G401.6 (cell line): ENCODE results near the gene DCT.
"Not testable (repeated sequence)": the region's sequence is repeated elsewhere in the genome, so short reads cannot be mapped to it uniquely, and the experiment has no call there.

Source experiments
- FAIRE-seq: peaks from 2 replicates; lab custom pipeline; 2012; peaks lifted over from hg19 to GRCh38; lab: Jason Lieb, UNC

Gene DCT

GRCh38 chr13:94479616-94480015, at the start of gene DCT:
Gene DCT (minus strand): TSS chr13:94479682. CDS start chr13:94479255, 427 bp downstream.
- FAIRE-seq = no peak

DNA sequence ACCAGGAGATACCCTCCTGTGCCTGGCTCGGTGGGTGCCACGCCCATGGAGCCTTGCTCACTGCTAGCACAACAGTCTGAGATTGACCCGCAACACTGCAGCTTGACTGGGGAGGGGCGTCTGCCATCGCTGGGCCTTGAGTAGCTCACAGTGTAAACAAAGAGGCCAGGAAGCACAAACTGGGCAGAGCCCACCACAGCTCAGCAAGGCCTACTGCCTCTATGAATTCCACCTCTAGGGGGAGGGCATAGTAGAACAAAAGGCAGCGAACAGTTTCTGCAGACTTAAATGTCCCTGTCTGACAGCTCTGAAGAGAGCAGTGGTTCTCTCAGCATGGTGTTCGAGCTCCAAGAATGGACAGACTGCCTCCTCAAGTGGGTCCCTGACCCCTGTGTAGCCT, 47.5 kb upstream of the DCT start:
- FAIRE-seq = not testable (repeated sequence)

GRCh38 chr13:94525781-94526180, 46.3 kb upstream of the DCT start:
- no peak for FAIRE-seq

- no peak for FAIRE-seq
Measured at GRCh38 chr13:94524407-94524806, 44.9 kb upstream of the DCT start.

DNA sequence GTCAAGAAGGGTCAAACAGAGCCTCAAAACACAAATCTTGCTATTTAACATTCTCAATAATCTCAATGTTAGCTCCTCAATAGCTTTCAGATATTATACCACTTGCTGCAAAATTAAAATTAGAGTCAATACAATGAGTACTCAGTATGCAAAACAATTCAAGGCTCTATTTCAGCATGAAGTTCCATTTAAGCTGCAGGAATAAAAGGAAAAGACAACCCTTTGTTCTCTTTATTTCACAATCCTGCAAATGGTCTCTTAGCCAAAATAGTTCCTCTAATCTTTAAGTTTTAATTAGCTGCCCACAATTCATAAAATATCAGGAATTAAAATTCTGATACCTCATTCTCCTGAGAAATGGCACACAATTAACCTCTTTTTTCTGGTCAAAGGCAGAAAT, 40.5 kb upstream of the DCT start:
- FAIRE-seq = no peak

DNA sequence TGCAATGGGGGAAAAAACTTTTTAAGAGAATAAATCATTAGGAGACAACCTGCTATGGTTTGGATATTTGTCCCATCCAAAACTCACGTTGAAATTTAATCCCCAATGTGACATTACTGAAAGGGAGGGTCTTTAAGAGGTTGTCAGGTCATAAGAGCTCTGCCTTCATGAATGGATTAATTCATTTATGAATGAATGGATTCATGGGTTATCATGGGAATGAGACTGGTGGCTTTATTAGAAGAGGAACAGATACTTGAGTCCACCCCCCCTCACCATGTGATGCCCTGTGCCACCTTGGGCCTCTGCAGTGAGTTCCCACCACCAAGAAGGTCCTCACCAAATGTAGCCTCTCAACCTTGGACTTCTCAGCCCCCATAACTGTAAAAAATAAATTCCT, 37.0 kb upstream of the DCT start:
- FAIRE-seq = no peak

DNA sequence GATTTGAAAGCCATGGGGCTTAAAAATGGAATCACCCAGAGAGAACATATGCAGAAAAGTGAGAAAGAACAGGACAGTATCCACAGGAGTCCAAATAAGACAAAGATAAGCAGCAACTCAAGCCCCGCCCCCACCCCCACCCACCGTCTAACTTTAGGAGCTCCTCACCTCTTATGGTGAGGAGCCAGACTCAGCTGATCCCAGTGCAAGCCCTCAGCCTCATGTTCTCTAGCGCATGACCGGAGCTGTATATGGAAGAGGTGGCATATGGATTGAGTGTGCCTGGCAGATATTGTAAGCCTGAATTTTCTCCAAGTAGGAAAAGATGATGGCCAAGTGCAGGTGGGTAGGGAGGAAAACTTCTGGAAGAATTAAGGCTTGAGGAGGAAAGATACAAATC, 36.4 kb upstream of the DCT start:
- no peak for FAIRE-seq

- no peak for FAIRE-seq
Measured at GRCh38 chr13:94515374-94515773, 35.9 kb upstream of the DCT start.

DNA sequence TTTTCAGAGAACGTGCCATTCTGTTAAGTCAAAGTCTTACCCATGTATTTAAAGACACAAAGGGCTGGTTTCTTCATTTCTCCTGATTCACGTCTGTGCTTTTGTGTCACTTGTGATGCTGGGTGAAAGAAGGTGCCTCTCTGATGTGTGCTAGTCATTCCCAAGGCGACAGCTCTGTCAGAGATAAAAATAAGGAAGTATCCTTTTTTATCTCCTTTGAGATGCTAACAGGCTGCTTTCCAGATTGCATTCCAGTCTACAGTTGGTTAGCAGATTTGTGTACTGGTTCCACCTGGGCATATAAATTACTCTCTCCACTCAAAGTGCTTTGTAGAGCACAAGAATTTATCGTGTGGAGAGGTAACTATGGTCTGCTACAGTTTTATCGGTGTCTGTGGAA, 33.5 kb upstream of the DCT start:
- FAIRE-seq = no peak

DNA sequence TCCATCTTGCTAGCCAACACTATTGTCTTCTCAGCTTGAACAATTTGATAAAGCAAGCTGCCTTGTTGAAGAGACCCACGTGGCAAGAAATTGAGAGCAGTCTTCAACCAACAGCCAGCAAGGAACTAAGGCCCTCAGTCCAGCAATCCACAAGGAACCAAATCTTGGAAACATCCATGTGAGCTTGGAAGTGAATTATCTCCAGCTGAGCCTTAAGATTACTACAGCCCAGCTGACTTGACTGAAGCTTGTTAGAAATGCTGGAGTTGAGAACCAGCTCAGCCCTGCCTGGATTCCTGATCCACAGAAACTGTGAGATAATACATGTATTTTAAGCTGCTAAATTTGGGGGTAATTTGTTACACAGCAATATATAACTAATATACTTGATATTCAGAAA, 26.2 kb upstream of the DCT start:
- no peak for FAIRE-seq

- no peak for FAIRE-seq
Measured at GRCh38 chr13:94503851-94504250, 24.4 kb upstream of the DCT start.

DNA sequence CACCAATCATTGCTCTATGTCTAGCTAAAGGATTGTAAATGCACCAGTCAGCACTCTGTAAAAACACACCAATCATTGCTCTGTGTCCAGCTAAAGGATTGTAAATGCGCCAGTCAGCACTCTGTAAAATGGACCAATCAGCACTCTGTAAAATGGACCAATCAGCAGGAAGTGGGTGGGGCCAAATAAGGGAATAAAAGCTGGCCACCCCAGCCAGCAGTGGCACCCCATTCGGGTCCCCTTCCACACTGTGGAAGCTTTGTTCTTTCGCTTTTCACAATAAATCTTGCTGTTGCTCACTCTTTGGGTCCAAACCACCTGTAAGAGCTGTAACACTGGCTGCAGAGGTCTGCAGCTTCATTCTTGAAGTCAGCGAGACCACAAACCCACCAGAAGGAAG, 19.3 kb upstream of the DCT start:
- FAIRE-seq = not testable (repeated sequence)

DNA sequence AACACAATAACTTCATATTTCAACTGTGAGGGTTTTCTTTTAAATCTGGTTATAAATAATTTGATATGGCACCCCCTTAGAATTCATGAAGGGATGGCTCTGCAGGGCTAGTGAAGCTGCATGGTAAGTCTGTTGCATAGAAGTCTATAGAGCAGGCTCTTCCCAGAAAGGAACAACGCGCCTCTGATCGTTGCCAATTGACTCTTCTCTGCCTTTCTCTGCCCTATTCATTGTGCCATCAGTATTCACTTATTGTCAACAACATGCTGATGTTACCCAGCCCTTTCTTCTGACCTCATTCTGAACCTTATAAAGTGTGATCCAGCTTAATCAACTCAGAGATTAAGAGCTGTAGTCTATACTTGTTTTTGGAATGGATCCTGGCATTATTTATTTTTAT, 16.3 kb upstream of the DCT start:
- FAIRE-seq = no peak

GRCh38 chr13:94494026-94494425, 14.5 kb upstream of the DCT start:
- no peak for FAIRE-seq

- FAIRE-seq = no peak
Measured at GRCh38 chr13:94487043-94487442, 7.6 kb upstream of the DCT start.

GRCh38 chr13:94483970-94484369, 4.5 kb upstream of the DCT start:
- no peak for FAIRE-seq

- no peak for FAIRE-seq
Measured at GRCh38 chr13:94481941-94482340, 2.5 kb upstream of the DCT start.

GRCh38 chr13:94480672-94481145, 1.2 kb upstream of the DCT start:
- no peak for FAIRE-seq

- no peak for FAIRE-seq
Measured at GRCh38 chr13:94478913-94479312, 569 bp downstream of the DCT start.

- no peak for FAIRE-seq
Measured at GRCh38 chr13:94470126-94470525, 9.4 kb downstream of the DCT start.

DNA sequence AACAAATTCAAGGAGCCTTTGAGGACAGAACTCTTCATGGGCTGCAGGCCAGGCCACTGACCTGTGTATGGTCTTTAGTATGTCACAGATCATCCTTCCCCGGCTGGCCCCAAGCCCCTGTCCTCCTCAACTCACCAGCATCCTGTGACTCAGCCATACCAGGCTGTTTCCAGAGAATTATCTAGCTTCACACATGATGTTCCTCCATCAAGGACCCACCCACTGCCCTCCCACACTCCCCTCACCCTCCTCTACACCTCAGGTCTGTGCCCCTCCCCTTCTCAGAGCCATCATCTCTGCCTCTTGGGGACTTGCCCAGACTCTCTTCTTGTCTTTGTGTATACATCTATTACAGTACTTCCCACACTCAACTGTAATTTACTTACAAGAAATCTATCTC, 14.7 kb downstream of the DCT start:
- FAIRE-seq = no peak

GRCh38 chr13:94462670-94463069, 16.8 kb downstream of the DCT start:
- FAIRE-seq = no peak

DNA sequence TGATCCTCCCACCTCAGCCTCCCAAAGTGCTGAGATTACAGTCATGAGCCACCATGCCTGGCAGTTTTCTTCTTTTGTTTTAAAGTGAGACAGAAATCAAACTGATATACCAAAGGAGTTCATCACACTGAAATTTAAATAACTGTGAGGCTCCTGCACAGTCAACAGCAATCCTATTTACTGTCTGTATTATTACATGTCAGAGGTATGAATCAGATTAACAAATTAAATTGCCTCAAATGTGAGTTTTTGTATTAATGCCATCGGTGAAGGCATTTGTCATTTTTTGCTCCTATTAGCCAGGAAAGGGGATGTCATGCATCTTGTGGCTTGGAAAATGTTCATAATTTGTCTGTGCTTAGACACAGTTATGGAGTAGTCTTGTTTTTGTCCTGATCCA, 20.4 kb downstream of the DCT start:
- no peak for FAIRE-seq

DNA sequence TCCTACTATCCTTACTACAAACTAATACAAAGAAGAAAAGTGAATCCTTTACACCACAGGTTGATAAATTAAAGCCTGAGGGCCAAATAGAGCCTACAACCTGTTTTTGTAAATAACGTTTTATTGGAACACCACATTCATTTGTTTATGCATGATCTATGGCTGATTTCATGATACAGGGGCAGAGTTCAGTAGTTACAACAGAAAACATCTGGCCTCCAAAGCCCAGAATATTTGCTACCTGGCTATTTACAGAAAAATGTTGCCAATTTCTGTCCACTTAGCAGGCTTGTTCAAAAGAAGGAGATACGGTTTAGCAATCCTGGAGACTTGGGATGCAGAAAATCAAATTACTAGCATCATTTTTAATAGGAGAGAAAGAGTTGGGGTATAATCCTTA, 24.1 kb downstream of the DCT start:
- no peak for FAIRE-seq

GRCh38 chr13:94454906-94455305, 24.6 kb downstream of the DCT start:
- no peak for FAIRE-seq
